ENCODE measurements around the gene KLHDC4.

The KLHDC4 gene

DNA sequence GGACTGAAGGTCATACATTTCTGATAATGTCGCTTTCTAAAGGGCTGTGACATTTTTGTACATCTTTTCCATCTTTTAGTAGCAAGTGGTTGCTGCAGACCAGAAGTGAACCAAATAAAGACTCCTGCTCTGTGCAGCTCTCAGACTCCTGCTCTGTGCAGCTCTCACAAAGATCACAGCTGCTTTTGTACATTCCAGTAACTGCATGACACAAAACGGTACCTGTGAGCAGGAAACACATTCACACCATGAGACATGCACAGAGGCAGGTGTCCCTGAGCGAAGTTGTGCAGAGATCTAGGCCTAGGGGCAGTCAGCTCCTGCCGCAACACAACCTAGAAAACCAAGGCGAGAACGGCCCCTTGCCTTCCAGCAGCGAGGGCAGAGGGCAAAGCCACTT, 67.5 kb downstream of the KLHDC4 start:
- DNase-seq: no peak

DNA sequence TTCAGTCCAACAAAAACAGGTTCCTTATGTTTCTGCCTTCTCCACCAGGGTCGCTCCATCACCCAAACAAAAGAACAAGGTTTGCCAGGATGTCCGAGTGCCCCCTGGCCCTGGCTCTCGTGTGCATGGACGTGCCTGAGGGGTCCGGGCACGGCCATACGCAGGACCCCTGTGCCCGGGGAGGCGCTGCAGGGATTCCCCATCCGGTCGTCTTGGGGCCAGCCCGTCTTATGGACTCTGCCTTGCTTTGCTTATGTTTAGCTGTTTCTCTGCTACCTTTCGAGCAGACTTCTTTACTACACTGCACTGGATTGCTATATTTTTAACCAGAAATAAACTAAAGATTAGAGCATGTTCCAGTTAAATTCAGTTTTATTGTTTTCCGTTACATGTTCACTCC, 68.0 kb downstream of the KLHDC4 start:
- no peak for DNase-seq

DNA sequence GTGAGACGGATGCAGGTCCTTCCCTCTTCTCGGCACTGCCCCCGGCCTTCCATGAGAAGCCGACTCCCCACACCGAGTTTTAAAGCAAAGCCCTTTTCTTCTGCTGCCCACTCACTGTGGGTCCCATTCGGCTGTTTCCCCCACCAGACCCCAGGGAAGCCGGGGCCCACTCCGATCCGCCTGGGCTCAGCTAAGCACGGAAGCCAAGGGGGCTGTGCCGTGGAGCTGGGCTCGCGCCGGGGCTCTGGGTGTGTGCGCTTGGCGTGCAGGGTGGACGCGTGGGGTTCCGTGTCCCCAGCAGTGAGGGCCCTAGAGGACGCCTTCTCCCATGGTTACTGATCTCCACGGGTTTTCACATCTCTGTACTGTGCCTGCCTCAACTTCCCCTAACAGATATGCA, 68.5 kb downstream of the KLHDC4 start:
- DNase-seq: no peak

DNA sequence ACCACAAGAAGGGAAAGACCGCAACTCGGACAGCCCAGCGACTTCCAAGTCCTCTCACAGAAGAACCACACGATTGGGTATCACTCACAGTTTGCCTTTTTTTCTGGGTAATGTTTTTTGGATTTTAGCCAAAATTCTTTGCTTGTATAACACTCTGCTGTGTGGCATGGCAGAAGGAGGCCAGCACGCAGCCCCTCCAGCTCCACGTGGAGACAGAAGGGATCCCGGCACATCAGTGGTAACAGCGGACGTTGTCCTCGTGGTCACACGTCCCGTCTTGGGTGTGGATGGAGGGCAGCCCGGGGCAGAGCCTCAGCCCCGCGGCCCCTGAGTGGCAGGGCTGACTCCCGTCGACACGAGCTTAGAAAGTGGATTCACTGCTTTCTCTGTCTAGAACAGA, 69.1 kb downstream of the KLHDC4 start:
- no peak for DNase-seq

DNA sequence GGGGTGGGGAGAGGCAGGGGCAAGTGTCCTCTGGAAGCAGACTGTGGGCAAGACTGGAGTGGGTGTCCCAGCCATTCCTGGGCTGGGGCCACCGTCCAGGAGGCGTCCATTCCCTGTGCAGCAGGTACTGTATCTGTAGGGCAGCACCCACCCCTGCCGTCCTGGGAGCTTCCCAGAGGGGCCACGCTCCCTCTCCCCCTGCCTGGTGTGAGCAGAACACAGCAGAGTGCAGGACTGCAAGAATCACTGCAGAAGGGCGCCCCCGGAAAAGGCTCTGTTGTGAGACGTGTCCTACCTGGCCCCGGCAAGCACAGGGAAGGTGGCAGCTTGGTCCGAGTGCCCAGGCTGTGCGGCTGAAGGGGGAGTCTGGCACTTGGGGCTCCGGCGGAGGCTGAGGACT, 70.3 kb downstream of the KLHDC4 start:
- no peak for DNase-seq

DNA sequence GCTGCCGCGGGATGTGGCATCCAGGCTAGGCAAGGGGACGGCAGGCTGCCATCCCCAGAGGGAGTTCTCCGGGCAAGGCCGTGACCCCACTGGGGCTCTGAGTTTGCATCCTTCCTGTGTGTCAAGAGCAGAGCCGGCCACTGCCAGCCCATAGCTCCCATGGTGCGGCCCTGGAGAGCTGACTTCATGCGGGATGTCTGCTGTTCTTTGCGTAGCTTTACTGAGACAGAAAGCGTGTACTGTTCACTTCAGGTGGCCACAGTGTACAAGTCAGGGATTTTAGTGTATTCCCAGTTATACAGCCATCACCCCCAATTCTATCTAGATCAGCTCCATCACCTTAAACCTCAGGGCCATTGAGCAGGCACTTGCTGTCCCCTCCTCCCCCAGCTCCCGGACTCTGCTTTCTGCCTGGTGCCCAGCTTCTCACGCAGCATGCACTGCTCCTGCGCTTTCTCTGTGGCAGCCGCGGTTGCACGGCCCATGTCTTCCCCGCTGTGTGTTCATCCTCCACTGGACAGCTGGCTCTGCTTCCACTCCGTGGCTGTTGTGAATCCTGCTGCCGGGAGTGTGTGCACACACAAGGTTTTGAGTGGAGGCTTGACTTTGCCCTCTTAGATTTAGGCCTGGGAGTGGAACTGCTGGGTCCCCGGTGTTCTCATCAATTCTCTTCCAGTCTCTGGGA, 71.2 kb downstream of the KLHDC4 start:
- no peak for DNase-seq

DNA sequence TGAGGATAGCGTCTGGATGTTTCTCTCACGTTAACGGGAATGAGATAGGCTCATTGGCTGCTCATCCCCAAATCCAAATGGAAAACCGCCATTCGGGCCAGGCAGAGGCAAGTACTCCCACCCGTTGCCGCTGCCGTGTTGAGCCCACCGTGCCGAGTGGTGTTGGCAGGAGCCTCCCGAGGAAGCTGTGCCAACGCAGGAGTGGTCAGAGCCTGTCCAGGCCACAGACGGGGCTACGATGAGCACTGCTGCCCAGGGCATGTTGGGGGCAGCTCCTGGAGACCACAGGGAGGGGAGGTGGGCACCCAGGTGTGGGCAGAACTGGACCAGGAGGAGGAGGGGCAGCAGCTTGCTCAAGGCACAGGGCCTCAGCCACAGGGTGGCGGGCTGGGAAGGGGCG, 72.0 kb downstream of the KLHDC4 start:
- DNase-seq: no peak

DNA sequence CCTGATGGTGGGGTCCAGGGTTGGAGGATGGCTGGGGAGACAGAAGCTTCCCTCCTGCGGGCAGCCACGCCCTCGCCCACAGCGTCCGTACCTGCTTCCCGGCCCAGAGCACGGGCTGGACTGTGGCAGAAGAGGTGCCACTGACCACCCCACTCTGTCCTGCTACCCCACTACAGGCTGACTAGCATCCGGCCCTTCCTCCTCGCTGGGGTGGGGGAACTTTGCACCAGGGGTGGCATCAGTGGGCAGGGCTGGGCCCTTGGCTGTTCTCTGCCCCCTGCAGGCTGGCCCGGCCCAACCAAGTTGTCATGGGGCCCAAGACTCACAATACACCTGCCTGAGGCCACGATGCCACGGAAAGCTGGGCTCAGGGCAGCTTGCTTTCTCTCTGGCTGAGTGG, 73.0 kb downstream of the KLHDC4 start:
- no peak for DNase-seq

DNA sequence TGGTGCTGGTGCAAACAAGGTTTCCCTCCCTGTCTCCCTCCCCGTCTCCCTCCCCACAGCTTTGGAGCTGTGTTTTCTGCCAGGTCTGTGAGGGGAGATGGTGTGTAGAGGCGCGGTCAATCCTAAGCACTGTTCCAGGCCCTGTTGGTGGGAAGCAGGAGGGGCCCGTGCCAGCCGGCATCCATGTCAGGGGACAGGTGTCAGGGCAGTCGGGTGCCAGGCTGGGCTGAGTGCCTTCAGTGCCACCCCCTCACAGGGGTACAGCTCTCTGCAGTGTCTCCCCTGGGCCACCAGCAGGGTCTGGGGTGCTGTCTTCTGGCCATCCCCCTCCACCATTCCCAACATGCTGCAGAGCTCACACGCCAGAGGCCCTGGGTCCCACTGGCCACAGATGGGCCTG, 73.6 kb downstream of the KLHDC4 start:
- no peak for DNase-seq

DNA sequence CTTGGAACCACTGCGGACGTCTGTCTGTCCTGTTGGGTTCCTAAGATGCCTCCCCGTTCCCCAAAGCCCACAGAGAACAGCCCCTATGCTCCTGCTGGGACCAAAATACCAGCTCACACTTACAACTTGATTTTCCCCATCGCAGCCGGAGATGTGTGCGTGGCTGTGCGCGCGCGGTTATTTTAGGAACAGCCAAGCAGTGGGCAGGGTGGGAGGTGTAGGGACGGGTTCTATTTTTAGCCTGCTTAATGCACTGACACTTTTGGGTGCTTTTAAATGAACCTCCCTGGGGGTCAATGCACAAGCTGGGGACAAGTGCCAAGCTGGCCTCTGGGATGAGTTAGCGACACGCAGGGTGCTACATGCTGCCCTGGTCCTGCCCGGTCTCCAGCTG, 74.1 kb downstream of the KLHDC4 start:
- DNase-seq: no peak

DNA sequence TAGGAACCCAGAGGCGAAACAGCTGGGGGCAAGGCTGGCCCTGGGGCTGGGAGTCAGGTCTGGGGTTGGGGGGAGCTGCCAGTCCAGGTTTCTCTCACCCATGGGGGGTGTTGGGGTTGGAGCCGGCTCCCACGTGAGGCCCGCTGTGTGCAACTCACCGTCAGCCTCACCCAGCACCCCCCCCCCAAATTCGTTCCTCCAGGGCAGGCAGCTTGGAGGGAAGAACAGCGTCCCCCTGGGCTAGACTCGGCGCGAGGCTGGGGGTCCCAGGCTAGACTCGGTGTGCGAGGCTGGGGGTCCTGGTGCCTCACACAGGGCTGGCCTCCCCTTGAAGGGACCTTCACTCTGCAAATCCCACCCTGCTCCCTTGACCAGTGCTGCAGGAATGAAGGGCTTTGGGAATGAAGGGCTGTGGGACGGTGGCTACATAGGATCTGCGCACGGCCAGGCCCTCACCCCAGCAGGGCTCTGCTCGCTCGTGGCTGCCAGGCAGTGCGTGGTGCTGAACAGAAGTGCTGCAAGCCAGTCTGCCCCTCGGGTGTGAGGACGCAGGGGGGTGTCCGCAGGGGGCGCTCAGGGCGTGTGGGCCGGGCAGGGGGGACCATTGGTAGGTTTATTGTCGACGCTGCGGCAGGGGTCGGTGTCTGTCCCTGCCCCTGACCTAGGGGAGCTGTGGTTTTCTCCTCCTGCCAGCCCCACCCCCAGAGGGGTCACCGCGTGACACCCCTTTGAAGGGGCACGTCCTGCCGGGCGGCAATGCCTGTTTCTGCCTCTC, 74.7 kb downstream of the KLHDC4 start:
- DNase-seq: no peak

DNA sequence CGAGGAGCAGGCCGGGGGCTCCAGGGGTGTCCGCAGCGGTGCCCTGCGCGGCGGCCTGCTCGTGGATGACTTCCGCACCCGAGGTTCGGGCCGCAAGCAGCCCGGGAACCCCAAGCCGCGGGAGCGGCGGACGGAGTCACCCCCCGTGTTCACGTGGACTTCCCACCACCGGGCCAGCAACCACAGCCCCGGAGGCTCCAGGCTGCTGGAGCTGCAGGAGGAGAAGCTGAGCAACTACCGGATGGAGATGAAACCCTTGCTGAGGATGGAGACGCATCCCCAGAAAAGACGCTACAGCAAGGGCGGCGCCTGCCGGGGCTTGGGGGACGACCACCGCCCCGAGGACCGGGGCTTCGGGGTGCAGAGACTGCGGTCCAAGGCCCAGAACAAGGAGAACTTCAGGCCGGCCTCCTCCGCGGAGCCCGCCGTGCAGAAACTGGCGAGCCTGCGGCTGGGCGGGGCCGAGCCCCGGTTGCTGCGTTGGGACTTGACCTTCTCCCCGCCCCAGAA, 75.8 kb downstream of the KLHDC4 start:
- no peak for DNase-seq

DNA sequence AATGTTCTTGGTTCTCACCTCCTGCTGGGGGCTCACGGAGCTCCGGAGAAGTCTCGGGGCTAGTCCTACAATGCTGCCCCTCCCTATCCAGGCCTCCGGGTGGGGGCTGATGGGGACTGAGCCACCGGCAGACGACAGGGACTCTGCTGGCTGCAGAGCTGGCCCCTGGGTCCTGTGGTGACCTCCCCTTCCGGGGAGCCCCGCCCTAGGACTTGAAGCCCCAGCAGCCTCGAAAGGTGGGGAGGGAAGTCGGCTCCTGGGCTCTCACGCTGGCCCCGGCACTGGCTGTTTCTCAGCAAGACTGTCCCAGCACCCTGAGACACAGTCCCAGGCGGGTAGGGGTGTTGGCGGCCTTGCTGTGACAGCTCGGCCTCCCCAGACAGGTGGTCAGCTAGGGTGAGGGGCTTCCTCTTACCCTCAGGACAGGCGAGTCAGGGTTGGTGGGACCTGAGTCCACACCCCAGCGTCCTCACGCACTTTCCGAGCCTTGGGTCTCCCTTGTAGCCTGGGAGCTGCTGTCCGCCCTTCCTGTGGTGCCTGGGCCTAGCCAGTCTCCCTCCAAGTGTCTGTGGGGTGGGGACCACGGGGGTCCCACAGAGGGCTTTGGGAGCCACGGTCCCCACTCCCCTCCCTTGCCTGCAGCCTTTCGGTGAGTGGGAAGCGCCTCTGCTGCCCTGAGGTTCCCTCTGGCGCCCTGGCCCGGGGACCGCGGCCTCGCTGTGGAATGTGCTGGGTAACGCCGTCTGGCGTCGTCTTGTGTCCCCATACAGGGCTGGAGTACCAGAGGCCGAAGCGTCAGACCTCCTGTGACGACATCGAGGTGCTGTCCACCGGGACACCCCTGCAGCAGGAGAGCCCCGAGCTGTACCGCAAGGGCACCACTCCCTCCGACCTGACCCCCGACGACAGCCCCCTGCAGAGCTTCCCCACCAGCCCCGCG, 76.6 kb downstream of the KLHDC4 start:
- no peak for DNase-seq

DNA sequence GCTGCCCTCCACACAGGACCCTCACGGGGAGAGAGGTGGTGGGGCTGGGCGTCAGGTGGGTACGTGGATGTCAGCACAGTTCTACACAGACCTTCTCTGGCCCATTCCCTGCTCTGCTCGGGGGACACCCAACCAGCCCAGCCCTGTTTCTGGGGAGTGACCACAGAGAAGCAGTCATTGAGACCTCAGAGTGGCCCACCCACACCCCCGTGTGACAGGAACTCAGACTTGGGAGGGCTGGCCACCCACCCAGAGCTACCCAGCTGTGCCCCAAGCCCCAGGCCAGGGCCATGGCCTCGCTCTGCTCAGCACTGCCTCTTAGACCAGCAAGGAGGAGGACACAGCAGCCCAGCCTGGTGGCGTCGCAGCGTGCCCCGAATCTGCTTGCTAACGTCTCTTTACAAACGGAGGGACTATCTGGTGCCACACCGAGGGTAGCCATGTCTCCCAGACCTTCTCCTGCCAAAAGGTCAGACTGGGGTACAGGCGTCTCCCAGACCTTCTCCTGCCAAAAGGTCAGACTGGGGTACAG, 77.7 kb downstream of the KLHDC4 start:
- DNase-seq: no peak

DNA sequence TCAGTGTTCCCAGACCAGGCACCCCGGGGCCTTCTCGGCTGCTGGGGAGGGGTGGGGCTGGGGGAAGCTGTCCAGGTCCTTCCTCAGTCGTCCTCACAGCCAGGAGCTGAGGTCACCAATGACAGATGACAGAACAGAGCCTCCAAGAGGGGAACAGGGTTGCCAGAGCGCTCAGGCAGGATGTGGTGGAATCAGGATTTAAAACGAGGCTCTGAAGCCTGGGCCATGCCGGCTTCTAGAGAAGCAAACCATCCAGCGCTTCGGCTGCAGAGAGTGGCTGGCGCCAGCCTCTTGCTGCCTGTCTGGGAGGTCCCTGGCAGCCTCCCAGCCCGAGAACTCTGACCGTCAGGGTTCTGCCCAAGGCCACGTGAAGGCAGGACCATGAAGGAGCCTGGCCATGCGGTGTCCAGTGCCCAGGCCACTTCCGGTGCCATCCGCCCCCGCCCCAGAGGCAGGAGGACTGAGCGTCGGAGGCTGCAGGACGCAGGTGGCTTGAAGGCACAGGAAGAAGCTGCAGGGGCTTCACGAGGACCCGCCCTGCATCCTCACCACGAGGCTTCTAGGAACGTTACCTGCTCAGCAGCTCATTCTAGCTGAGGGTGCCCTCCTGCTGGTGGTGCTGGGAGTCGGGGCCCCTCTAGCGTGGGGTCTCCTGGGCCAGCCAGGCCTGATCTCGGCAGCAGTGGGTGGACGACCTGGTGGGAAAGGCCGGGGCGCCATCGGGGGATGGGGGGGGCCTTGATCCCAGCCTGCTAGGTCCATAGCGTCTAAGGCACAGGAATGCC, 78.5 kb downstream of the KLHDC4 start:
- DNase-seq: no peak

DNA sequence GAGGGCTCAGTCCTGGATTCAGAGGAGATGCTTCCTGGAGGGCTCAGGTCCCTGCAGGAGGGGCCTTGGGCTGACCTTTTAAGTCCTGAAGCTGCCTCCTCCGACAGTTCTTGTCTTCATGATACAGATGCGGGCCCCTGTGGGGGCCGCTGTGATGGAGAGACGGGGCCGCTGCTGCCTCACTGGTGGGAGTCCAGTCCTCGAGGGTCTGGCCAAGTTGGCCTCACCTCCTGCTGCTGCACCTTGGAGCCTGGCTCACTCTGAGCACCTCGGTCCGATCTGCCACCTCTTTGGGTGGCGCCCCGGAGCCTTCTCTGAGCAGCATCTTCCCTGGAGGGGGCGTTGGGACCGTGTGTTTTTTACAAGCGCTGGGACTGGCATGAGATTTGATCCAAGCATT, 79.1 kb downstream of the KLHDC4 start:
- DNase-seq: no peak

DNA sequence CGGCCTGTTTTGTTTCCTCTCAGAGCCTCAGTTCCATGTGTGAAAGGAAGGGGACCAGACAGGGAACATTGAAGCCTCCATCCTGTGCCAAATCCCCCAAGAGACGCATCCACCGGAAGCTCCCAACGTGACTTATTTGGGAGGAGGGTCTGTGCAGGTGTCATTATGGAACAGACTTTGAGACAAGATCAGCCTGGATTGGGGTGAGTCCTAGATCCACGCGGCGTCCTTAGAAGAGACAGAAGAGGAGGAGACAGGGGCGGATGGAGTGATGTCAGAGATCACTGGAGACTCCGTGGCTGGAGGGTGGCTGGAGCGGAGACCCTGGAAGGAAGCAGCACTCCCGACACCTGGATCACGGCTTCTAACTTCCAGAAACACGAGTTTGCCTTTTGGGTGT, 80.0 kb downstream of the KLHDC4 start:
- DNase-seq: no peak

DNA sequence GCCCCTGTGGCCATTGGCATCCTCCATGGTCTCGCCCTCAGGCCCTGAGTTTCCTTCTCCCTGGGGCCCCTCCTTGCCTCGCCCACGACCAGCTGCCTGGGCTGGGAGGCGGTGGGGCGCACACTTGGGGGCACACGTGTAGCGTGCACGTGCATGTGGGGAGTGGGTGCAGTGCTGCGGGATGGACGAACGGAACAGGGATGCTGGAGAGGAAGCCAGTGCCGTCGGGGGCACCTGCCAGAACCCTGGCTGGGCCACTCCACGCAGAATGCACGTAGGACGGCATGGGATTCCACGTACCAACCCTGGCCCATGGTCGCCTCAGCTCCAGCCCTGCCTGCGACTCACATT, 80.4 kb downstream of the KLHDC4 start:
- DNase-seq: no peak

DNA sequence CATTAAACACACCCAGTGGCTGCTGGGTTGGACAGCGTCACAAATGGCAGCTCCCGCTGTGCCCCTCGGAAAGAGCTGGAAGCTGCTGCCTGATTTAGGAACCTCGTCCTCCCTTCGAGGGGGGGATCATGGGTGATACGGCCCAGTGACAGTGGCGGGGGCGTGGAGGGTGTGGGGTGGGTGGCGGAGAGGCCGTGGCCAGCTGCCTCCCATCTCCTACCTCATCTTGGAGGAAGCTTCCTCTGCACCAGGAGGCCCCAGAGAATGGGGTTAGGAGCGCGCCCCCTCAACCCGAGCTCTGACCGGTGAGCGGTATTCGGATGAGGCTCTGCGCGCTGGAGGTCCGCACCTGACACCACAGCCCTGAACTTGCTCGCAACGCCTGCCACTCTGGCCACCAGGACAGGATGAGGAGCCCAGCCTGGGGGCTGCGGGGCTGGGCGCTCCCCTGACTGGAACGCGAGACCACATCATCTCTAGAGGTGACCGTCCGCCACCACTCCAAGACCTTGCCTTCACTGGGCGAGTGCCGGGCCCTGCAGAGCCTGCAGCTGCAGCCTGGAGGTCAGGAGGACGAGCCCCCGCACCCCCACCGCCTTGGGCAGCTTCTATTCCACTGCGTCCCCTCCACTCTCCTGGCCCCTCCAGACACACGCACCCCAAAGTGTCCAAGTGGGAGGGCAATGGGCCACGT, 80.9 kb downstream of the KLHDC4 start:
- no peak for DNase-seq

DNA sequence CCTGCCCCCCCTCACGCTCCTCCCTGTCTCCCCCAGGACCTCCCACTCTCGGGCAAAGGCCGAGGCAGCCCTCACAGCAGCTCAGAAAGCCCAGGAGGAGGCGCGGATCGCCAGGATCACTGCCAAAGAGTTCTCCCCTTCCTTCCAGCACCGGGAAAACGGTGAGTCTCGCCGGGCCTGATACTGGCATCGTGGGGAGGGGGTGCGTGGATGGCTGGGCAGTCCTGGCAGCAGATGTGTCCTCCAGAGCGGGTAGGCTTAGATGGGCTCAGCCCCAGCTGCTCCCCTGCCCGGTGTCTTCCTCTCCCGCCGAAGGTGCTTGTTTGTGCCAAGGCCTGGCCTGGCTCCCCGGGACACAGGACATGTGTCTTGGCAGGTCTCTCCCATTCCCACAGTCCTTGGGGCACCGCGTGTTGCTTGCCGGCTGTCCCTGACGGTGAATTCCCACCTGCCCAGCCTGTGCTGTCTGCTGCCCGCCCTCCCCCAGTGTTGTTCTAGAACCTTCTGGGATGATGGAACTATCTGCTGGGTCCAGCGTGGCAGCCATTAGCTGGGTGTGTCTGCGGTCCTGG, 81.6 kb downstream of the KLHDC4 start:
- DNase-seq: no peak

DNA sequence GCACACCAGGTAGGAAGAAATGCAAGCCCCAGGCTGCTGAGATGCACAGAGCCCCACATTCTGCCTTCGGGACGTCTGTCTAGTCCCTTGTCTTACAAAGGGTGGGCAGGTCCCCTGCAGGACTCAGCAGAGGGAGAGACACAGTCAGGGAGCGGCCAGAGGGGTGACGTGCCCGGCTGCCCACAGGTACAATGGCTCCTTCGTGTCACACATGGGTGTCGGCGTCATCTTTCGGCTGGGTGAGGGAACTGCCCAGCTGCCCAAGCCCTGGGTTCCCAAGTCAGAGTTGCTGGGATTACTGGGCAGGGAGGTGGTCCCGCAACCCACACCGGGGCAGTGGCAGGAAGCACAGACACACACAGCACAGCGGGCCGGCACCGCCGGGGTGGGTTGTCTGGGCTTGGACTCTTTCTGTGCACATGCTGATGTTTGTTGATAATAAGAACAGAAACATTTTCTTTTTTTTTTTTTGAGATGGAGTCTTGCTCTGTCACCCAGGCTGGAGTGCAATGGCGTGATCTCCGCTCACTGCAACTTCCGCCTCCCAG, 82.9 kb downstream of the KLHDC4 start:
- DNase-seq: no peak

Measured in fibroblast of skin of abdomen (primary cell).